GM23338 (cell line): ENCODE data around the gene AHDC1. TPM values are rescaled to one million over a fixed set of nuclear protein-coding genes. Genes with fewer than 3 reads are reported as not detected.

Source experiments
- ATAC-seq: fragments of 200-7000 bp; cut with Tn5 transposase; 3 replicates; pipeline ENCODE4 v1.9.1; 2020
- DNase-seq: peaks from one replicate; pipeline ENCODE4 v3.0.0-alpha.2; 2015; ENCODE audit warnings: low spot score
- H2AFZ ChIP-seq: fragments of 200-600 bp; sonication (generic); 2 replicates; pipeline ENCODE4 v1.8.0; 2016; ENCODE audit warnings: antibody characterized with exemption, mild to moderate bottlenecking, moderate library complexity
- H3F3A ChIP-seq: fragments of 200-600 bp; sonication (generic); replicated peaks from 2 replicates; pipeline ENCODE4 v1.8.0; 2017; ENCODE audit warnings: antibody characterized with exemption, mixed run types, low read depth
- H3K27ac ChIP-seq: fragments of 200-600 bp; sonication (generic); 2 replicates; pipeline ENCODE4 v1.6.1; 2016; ENCODE audit warnings: low read depth
- H3K27me3 ChIP-seq: fragments of 200-600 bp; sonication (generic); 2 replicates; pipeline ENCODE4 v1.8.0; 2016; ENCODE audit warnings: mild to moderate bottlenecking, mixed run types, moderate library complexity; ENCODE audit not compliant: insufficient read depth
- H3K36me3 ChIP-seq: fragments of 200-600 bp; sonication (generic); 2 replicates; pipeline ENCODE4 v1.8.0; 2016; ENCODE audit warnings: mild to moderate bottlenecking; ENCODE audit not compliant: insufficient read depth
- H3K4me1 ChIP-seq: fragments of 200-600 bp; sonication (generic); 2 replicates; pipeline ENCODE4 v1.8.0; 2016; ENCODE audit warnings: mild to moderate bottlenecking, moderate library complexity; ENCODE audit not compliant: insufficient read depth
- H3K4me2 ChIP-seq: fragments of 200-600 bp; sonication (generic); 2 replicates; pipeline ENCODE4 v1.7.1; 2017; ENCODE audit warnings: mixed run types
- H3K4me3 ChIP-seq: fragments of 200-600 bp; sonication (generic); 2 replicates; pipeline ENCODE4 v1.6.1; 2016; ENCODE audit warnings: mixed run types
- H3K79me2 ChIP-seq: fragments of 200-600 bp; sonication (generic); replicated peaks from 2 replicates; pipeline ENCODE4 v1.8.0; 2017; ENCODE audit warnings: mild to moderate bottlenecking; ENCODE audit not compliant: insufficient read depth
- H3K9me2 ChIP-seq: fragments of 200-600 bp; sonication (generic); 2 replicates; pipeline ENCODE4 v1.8.0; 2017; ENCODE audit not compliant: insufficient read depth
- H4K20me1 ChIP-seq: fragments of 200-600 bp; sonication (generic); replicated peaks from 2 replicates; pipeline ENCODE4 v1.8.0; 2017; ENCODE audit warnings: mild to moderate bottlenecking; ENCODE audit not compliant: insufficient read depth
- H3K27ac Mint-ChIP-seq: 2 replicates; pipeline ENCODE4 v1.8.0; 2020; ENCODE audit warnings: inconsistent platforms, mild to moderate bottlenecking, moderate library complexity, mixed read lengths
- H3K27me3 Mint-ChIP-seq: 3 replicates; pipeline ENCODE4 v1.8.0; 2022; ENCODE audit warnings: low read depth, mild to moderate bottlenecking, moderate library complexity, mixed read lengths, inconsistent platforms; ENCODE audit not compliant: insufficient read depth, poor library complexity
- H3K36me3 Mint-ChIP-seq: 3 replicates; pipeline ENCODE4 v1.8.0; 2021; ENCODE audit warnings: low read depth, mild to moderate bottlenecking, inconsistent platforms, moderate library complexity, mixed read lengths
- H3K4me1 Mint-ChIP-seq: 3 replicates; pipeline ENCODE4 v1.8.0; 2020; ENCODE audit warnings: mild to moderate bottlenecking, inconsistent platforms, mixed read lengths
- H3K4me3 Mint-ChIP-seq: 3 replicates; pipeline ENCODE4 v1.8.0; 2021; ENCODE audit warnings: moderate library complexity, mild to moderate bottlenecking, inconsistent platforms, mixed read lengths
- H3K9me3 Mint-ChIP-seq: 3 replicates; pipeline ENCODE4 v1.8.0; 2020; ENCODE audit warnings: moderate library complexity, mild to moderate bottlenecking, inconsistent platforms, mixed read lengths
- ETS1 ChIP-seq: IDR thresholded peaks from 2 replicates; pipeline ENCODE4 v1.6.1; 2016; ENCODE audit warnings: antibody characterized with exemption
- EZH2phosphoT487 ChIP-seq: fragments of 200-600 bp; sonication (generic); IDR thresholded peaks from one replicate; pipeline ENCODE4 v1.8.1; 2018; ENCODE audit warnings: antibody characterized with exemption; ENCODE audit not compliant: unreplicated experiment
- JUNB ChIP-seq: IDR thresholded peaks from one replicate; pipeline ENCODE4 v1.6.1; 2016; ENCODE audit warnings: antibody characterized with exemption; ENCODE audit not compliant: unreplicated experiment
- NANOG ChIP-seq: IDR thresholded peaks from 2 replicates; pipeline ENCODE4 v1.6.1; 2016; ENCODE audit warnings: antibody characterized with exemption, borderline replicate concordance
- POLR2AphosphoS5 ChIP-seq: IDR thresholded peaks from 2 replicates; pipeline ENCODE4 v1.6.1; 2016; ENCODE audit warnings: antibody characterized with exemption, low read depth
- ZNF331 ChIP-seq: fragments of 250-450 bp; sonication (Bioruptor Pico); IDR thresholded peaks from 2 replicates; pipeline ENCODE4 v1.5.0; 2020; ENCODE audit warnings: low read depth, mild to moderate bottlenecking, moderate library complexity
- ZNF462 ChIP-seq: fragments of 250-450 bp; sonication (Bioruptor Pico); IDR thresholded peaks from 2 replicates; pipeline ENCODE4 v1.5.0; 2020; ENCODE audit warnings: mild to moderate bottlenecking, moderate library complexity
- polyA plus RNA-seq: library from polyadenylated mRNA; unstranded; fragments of >200 nt; fragmentation: Nextera tagmentation; extraction: Ambion mirVana; gene quantifications from 2 replicates; pipeline ENCODE4 v1.2.1, GENCODE V29; 2016
- total RNA-seq: library from RNA; depleted of rRNA; stranded (reverse); fragments of >200 nt; shearing (Covaris generic); gene quantifications from 2 replicates; pipeline ENCODE4 v1.2.3, GENCODE V29; 2014

The AHDC1 gene
- total and polyA plus RNA-seq, 2 experiments from 2014 or later = 8.3 to 22.2 TPM

GRCh38 chr1:27588256-27589232 lies 15.4 kb downstream of the AHDC1 start (continued):
- TF ChIP-seq ZNF462 (CRISPR knock-in tag) (no peak), EZH2phosphoT487 (no peak)

GRCh38 chr1:27585684-27586083 lies 18.3 kb downstream of the AHDC1 start:
- peaks cover 6% of the 10 kb centered on the region; the same call in 1 of the 2 replicates for H4K20me1 ChIP-seq
- peaks cover 9% of the 10 kb centered on the region for H3K4me1 Mint-ChIP-seq
- no peak overlapping the region for H3K4me2 ChIP-seq
- H2AFZ ChIP-seq = no peak overlapping the region
- H3K9me3 Mint-ChIP-seq = no peaks in the 10 kb centered on the region
- H3K9me2 ChIP-seq = no peaks in the 10 kb centered on the region
- H3K4me3 ChIP-seq = no peak overlapping the region
- no peak overlapping the region for H3K4me3 Mint-ChIP-seq
- no peaks in the 10 kb centered on the region for H3K36me3 ChIP-seq
- peaks cover 6% of the 10 kb centered on the region for H3K79me2 ChIP-seq
- no peak overlapping the region for H3K27ac ChIP-seq
- no peak overlapping the region for H3K27ac Mint-ChIP-seq
- ATAC-seq (no peak), DNase-seq (no peak)
- H3K4me1 ChIP-seq = peaks cover 5% of the 10 kb centered on the region; the same call in 1 of the 2 replicates
- peaks cover 2% of the 10 kb centered on the region for H3K27me3 Mint-ChIP-seq
- H3K27me3 ChIP-seq = no peaks in the 10 kb centered on the region
- no peaks in the 10 kb centered on the region; the same call in 2 of the 3 replicates for H3K36me3 Mint-ChIP-seq
- no peaks in the 10 kb centered on the region for H3F3A ChIP-seq
- no peak for TF ChIP-seq ETS1
- TF ChIP-seq POLR2AphosphoS5 = no peak
- TF ChIP-seq ZNF331 (CRISPR knock-in tag) = no peak
- no peak for TF ChIP-seq JUNB
- no peak for TF ChIP-seq ZNF462 (CRISPR knock-in tag)
- no peak for TF ChIP-seq EZH2phosphoT487
- no peak for TF ChIP-seq NANOG
